Calu3 (cell line): ENCODE measurements around the gene C12orf43. TPM values are rescaled to one million over a fixed set of nuclear protein-coding genes. Genes with fewer than 3 reads are reported as not detected.

Experiments used
- BruUV-seq: library from RNA; stranded (reverse); fragments of 400-500 nt; replicated peaks from 2 replicates; lab custom pipeline; 2021; lab: Mats Ljungman, UMichigan
- CTCF ChIA-PET: fragments of 300-600 bp; sonication (Branson Sonifier 250); formaldehyde crosslinking; loops from one replicate; lab custom pipeline; 2022; ENCODE audit warnings: antibody characterized with exemption; lab: Charles Lee
- DNase-seq: peaks from one replicate; pipeline ENCODE4 v3.0.0; 2022
- H3K27ac Mint-ChIP-seq: one replicate; pipeline ENCODE4 v1.8.0; 2022; ENCODE audit warnings: mixed read lengths; ENCODE audit not compliant: unreplicated experiment
- H3K27me3 Mint-ChIP-seq: one replicate; pipeline ENCODE4 v1.8.0; 2022; ENCODE audit warnings: mixed read lengths; ENCODE audit not compliant: unreplicated experiment
- H3K36me3 Mint-ChIP-seq: one replicate; pipeline ENCODE4 v1.8.0; 2022; ENCODE audit warnings: mild to moderate bottlenecking, moderate library complexity, mixed read lengths; ENCODE audit not compliant: insufficient read depth, unreplicated experiment
- H3K4me1 Mint-ChIP-seq: one replicate; pipeline ENCODE4 v1.8.0; 2022; ENCODE audit warnings: mild to moderate bottlenecking, low read depth, mixed read lengths; ENCODE audit not compliant: unreplicated experiment
- H3K4me3 Mint-ChIP-seq: one replicate; pipeline ENCODE4 v1.8.0; 2022; ENCODE audit warnings: mild to moderate bottlenecking, low read depth, moderate library complexity, mixed read lengths; ENCODE audit not compliant: unreplicated experiment
- H3K9me3 Mint-ChIP-seq: one replicate; pipeline ENCODE4 v1.8.0; 2022; ENCODE audit warnings: low read depth, mixed read lengths; ENCODE audit not compliant: unreplicated experiment
- intact Hi-C: fragments of 100-400 bp; cut with micrococcal nuclease; formaldehyde crosslinking; loops from one replicate; pipeline ENCODE4 v1.10.0; 2022; ENCODE audit not compliant: unreplicated experiment
- total RNA-seq: library from RNA; stranded (reverse); gene quantifications from 2 replicates; pipeline ENCODE4 v1.2.3, GENCODE V29; 2022
- TF ChIP-seq, protein P1 (sequence below): fragments of 200-600 bp; IDR thresholded peaks from one replicate; pipeline ENCODE4 v1.8.0; 2022; ENCODE audit warnings: antibody characterized with exemption; ENCODE audit not compliant: unreplicated experiment

C12orf43 gene
- total RNA-seq, 1 experiment from 2014 or later: 26.2 TPM

DNA sequence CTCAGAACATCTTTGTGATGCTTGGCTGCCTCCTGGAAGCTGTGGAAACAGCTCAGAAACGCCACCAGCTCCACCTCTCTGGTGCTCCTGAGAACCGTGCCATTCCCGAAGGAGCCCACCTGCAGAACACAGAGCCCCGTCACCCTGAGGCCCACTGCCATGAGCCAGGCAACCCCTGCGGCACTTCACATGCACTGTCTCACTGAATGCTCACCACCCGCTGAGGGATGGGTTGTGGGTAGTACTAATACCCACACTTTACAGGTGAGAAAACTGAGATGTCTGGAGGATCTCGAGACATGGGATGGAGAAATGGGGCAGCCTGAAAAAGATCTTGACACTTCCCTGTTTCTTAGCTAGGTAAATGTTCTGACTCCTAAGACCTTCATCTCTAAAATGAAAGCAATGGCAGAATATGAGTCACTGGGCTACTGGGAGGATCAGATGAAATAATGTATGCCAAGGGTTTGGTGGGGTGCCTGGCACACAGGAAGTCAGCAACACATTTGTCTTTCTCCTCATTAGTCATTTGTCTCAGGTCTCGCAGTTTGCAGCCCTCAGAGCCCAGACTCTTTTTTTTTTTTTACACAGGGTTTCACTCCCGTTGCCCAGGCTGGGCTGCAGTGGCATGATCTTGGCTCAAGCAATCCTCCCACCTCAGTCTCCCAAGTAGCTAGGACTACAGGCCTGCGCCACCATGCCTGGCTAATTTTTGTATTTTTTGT lies 17.5 kb upstream of the C12orf43 start:
- Mint-ChIP-seq H3K36me3 (peaks cover 13% of the 10 kb centered on the region), H3K9me3 (no peaks in the 10 kb centered on the region), H3K27ac (peak overlapping the region; percentile 10), H3K4me1 (peaks cover 16% of the 10 kb centered on the region), H3K4me3 (no peak overlapping the region), H3K27me3 (no peaks in the 10 kb centered on the region)
- CTCF ChIA-PET: interaction anchor here (0.7 kb wide), 1 partner anchor 10 kb away, joined by 3 read pairs; no protein-coding TSS in a partner anchor
- peak; percentile 54 for DNase-seq
- BruUV-seq: no TSS peak
- intact Hi-C loops: no loop called here
- TF ChIP-seq, protein P1, sequence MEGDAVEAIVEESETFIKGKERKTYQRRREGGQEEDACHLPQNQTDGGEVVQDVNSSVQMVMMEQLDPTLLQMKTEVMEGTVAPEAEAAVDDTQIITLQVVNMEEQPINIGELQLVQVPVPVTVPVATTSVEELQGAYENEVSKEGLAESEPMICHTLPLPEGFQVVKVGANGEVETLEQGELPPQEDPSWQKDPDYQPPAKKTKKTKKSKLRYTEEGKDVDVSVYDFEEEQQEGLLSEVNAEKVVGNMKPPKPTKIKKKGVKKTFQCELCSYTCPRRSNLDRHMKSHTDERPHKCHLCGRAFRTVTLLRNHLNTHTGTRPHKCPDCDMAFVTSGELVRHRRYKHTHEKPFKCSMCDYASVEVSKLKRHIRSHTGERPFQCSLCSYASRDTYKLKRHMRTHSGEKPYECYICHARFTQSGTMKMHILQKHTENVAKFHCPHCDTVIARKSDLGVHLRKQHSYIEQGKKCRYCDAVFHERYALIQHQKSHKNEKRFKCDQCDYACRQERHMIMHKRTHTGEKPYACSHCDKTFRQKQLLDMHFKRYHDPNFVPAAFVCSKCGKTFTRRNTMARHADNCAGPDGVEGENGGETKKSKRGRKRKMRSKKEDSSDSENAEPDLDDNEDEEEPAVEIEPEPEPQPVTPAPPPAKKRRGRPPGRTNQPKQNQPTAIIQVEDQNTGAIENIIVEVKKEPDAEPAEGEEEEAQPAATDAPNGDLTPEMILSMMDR: no peak

DNA sequence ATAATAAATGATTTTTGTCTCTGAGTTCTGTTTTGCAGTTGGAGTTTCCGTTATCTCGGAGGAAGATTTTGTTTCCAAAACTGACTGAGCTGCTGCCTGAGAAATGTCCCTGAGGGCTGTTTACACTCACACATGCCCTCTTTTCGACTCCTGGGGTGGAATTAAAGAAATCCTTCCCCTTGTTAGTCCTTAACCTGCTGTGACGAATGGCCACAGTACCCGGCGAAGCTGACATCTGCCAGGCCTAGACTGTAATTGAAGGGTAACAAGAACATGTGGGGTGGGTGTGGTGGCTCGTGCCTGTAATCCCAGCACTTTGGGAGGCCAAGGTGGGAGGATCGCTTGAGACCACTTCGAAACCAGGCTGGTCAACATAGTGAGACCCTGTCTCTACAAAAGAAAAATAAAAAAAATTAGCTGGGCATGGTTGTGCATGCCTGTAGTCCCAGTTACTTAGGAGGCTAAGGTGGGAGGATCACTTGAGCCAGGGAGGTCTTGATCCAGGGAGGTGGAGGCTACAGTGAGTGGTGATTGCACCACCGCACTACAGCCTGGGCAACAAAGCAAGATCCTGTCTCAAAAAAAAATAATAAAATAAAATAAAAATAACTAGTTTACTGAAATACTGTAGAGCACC lies 14.4 kb upstream of the C12orf43 start:
- Mint-ChIP-seq H3K4me1 (peaks cover 26% of the 10 kb centered on the region), H3K4me3 (no peak overlapping the region), H3K27ac (no peak overlapping the region), H3K9me3 (no peaks in the 10 kb centered on the region), H3K27me3 (no peaks in the 10 kb centered on the region), H3K36me3 (peaks cover 16% of the 10 kb centered on the region)
- DNase-seq: no peak
- CTCF ChIA-PET: no interaction called here
- no TSS peak for BruUV-seq
- intact Hi-C loops: no loop called here
- TF ChIP-seq, protein P1: no peak

DNA sequence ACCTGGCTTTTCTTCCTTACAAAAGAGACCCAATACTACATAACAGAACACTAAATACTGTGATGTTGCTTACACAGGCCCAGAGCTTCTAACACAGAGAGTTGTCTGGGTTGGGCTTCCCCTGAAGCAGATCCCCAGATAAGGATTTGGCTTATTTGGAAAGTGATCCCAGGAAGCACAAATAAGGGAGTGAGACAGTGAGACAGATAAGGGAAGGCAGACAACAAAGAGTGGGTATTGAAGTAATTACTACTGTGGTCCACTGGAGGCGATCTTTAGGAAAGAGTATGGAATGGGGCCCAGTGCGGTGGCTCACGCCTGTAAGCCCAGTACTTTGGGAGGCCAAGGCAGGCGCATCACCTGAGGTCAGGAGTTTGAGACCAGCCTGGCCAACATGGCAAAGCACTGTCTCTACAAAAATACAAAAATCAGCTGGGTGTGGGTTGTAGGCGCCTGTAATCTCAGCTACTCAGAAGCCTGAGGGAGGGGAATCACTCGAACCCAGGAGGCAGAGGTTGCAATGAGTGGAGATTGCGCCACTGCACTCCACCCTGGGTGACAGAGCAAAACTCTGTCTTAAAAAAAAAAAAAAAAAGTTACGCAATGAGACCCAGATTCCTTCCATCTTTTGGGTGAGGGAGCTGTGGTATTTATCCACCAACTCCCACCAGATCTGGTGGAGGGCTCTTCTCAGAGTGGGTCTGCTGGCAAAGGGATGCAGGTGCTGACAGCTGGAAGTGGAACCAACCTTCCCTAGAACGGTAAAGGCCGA lies 10.2 kb upstream of the C12orf43 start:
- H3K27me3 Mint-ChIP-seq: no peaks in the 10 kb centered on the region
- TF ChIP-seq, protein P1: no peak
- CTCF ChIA-PET: no interaction called here
- no peak overlapping the region for H3K4me3 Mint-ChIP-seq
- H3K9me3 Mint-ChIP-seq: no peaks in the 10 kb centered on the region
- no TSS peak for BruUV-seq
- peak overlapping the region; percentile 72 for H3K27ac Mint-ChIP-seq
- peaks cover 9% of the 10 kb centered on the region for H3K36me3 Mint-ChIP-seq
- intact Hi-C loops: no loop called here
- H3K4me1 Mint-ChIP-seq: peaks cover 12% of the 10 kb centered on the region
- no peak for DNase-seq

DNA sequence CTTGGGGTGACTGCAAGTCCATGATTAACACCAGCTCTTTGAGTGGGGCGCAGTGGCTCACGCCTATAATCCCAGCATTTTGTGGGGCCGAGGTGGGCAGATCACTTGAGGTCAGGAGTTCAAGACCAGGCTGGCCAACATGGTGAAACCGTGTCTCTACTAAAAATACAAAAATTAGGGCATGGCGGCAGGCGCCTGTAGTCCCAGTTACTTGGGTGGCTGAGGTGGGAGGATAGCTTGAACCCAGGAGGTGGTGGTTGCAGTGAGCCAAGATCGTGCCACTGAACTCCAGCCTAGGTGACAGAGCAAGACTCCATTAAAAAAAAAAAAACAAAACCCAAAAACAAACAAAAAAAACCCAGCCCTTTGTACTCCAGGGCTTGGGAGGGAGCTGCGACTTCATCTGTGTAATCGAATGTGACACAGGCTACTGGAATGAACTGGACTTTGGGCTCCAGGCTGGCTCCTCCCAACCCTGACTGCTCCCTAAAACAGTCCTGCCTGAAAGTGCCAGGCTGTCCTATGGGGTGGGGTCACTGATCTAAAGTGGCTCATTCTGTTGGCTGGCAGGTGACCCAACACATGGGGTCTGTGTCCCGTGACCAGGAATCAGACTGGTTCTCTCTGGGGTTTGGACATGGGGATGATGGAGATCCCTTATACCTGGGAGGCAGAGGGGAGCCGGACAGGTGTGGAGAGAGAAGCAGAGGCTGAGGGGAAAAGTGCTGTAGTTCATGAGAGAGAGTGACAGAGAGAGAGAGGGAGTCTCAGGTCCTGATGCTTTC lies 9.3 kb upstream of the C12orf43 start:
- peaks cover 9% of the 10 kb centered on the region for H3K36me3 Mint-ChIP-seq
- TF ChIP-seq, protein P1: no peak
- no peaks in the 10 kb centered on the region for H3K9me3 Mint-ChIP-seq
- DNase-seq: peak; percentile 41
- peak overlapping the region; percentile 72 for H3K27ac Mint-ChIP-seq
- CTCF ChIA-PET: no interaction called here
- peaks cover 12% of the 10 kb centered on the region for H3K4me1 Mint-ChIP-seq
- no peak overlapping the region for H3K4me3 Mint-ChIP-seq
- H3K27me3 Mint-ChIP-seq: no peaks in the 10 kb centered on the region
- BruUV-seq: no TSS peak
- intact Hi-C loops: no loop called here
